IPS-15b (cell line): ENCODE data around the gene S100A2.

Experiments used
- H3K27me3 ChIP-seq: one replicate; pipeline ENCODE4 v1.6.1; 2013; ENCODE audit warnings: low read length; ENCODE audit not compliant: control insufficient read depth, insufficient read depth
- H3K36me3 ChIP-seq: one replicate; pipeline ENCODE4 v1.6.1; 2013; ENCODE audit warnings: low read length; ENCODE audit not compliant: control insufficient read depth, insufficient read depth
- H3K4me1 ChIP-seq: one replicate; pipeline ENCODE4 v1.6.1; 2013; ENCODE audit warnings: mild to moderate bottlenecking, low read length; ENCODE audit not compliant: control insufficient read depth, insufficient read depth
- H3K4me3 ChIP-seq: one replicate; pipeline ENCODE4 v1.5.1; 2013; ENCODE audit warnings: low read depth, low read length
- H3K9ac ChIP-seq: one replicate; pipeline ENCODE4 v1.6.1; 2013; ENCODE audit warnings: low read depth, mild to moderate bottlenecking, low read length
- H3K9me3 ChIP-seq: one replicate; pipeline ENCODE4 v1.6.1; 2013; ENCODE audit warnings: mild to moderate bottlenecking, low read length; ENCODE audit not compliant: control insufficient read depth, insufficient read depth

The S100A2 gene

GRCh38 chr1:153565529-153566374 lies at the start of gene S100A2:
Gene S100A2, minus strand, starts transcription at chr1:153565844. Its CDS starts 1,967 bp downstream, at chr1:153563877.
- no peaks in the 10 kb centered on the region for H3K36me3 ChIP-seq
- H3K4me3 ChIP-seq, result peak within 1 kb of the TSS; percentile 4
- no peaks in the 10 kb centered on the region for H3K9me3 ChIP-seq
- no peaks in the 10 kb centered on the region for H3K27me3 ChIP-seq
- no peak within 1 kb of the TSS for H3K9ac ChIP-seq
- H3K4me1 ChIP-seq, result peaks cover 21% of the 10 kb centered on the region

DNA sequence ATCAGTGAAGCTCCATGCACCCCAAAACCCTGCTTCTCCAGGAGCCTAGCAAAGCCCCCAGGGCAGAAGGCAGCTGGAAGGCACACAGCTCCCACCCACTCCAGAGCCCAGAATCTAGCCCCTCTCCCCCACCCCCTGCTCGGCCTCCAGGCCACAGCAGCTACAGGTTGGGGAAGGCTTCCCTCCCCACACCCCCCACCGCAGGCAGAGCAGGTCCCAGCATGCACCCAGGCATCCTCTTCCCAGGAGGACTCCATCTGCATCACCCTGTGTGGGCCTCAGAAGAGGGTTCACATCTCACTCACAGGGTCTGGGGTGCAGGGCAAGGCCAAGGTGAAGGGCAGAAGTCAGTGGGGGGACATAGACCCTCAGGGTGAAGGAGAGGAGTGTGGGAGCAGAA lies 49.8 kb upstream of the S100A2 start:
- no peak overlapping the region for H3K4me3 ChIP-seq
- no peaks in the 10 kb centered on the region for H3K27me3 ChIP-seq
- H3K9me3 ChIP-seq, result no peaks in the 10 kb centered on the region
- no peak overlapping the region for H3K9ac ChIP-seq
- H3K4me1 ChIP-seq, result peaks cover 3% of the 10 kb centered on the region
- H3K36me3 ChIP-seq, result no peaks in the 10 kb centered on the region

DNA sequence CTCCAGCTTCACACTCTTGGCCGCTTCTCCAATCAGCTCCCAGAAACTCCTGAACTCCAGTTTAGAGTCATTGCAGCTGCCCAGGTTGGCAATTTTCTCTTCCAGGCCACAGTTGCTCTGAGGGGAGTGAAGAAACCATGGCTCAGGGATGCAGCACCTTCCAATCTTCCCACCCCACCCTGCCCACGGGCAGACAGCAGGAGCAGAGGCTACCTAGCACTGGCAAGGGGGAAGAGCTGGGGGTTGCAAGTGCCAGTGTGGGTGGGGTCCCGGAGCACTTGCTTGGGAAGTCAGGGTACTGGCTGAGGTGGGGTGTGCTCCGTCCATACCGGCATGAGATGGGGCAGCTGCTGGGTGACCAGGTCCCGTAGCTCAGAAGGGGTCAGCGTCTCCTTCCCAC lies 49.3 kb upstream of the S100A2 start:
- no peaks in the 10 kb centered on the region for H3K36me3 ChIP-seq
- H3K9ac ChIP-seq, result no peak overlapping the region
- H3K9me3 ChIP-seq, result no peaks in the 10 kb centered on the region
- H3K4me1 ChIP-seq, result peaks cover 3% of the 10 kb centered on the region
- no peaks in the 10 kb centered on the region for H3K27me3 ChIP-seq
- no peak overlapping the region for H3K4me3 ChIP-seq

DNA sequence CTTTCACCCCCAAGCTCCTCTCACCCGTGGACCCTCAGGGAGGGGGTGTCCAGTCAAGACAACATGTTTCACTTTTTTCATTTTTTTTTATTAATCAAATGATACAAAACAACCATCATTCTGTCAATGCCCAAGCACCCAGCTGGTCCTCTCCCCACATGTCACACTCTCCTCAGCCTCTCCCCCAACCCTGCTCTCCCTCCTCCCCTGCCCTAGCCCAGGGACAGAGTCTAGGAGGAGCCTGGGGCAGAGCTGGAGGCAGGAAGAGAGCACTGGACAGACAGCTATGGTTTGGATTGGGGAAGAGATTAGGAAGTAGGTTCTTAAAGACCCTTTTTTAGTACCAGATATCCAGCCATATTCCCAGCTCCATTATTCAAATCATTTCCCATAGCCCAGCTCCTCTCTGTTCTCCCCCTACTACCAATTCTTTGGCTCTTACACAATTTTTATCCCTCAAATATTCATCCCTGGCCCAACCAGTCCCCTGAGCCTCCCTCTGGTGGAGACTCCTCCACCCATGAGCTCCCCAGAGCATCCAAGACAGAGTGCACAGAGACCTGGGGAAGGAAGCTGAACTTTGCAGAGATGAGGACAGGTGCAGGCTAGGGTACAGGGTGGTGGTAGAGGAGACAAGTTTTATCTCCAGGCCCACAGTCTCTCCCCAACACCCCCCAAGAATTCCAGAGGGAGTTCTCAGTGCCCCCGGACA lies 48.7 kb upstream of the S100A2 start:
- Histone ChIP-seq H3K36me3 (no peaks in the 10 kb centered on the region), H3K4me1 (peaks cover 6% of the 10 kb centered on the region), H3K27me3 (no peaks in the 10 kb centered on the region), H3K9me3 (no peaks in the 10 kb centered on the region), H3K9ac (no peak overlapping the region), H3K4me3 (no peak overlapping the region)

DNA sequence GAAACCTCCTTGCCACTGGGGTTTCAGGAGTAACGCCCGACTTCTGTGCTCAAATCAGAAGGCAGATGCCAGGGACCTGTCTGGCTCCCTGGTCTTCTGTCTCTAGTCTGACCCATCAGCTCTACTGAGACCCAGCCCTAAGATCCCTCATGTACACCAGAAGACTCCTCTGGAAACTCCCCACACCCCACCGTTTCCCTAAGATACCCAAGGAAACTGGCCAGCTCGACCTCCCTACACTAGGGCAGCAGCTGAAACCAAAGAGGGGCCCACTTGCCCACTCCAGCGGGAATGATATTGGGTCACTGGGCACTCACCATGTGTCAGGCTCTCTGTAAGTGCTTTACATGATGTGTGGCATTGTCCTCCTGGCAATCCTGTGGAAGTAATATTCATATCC lies 47.8 kb upstream of the S100A2 start:
- Histone ChIP-seq H3K9ac (no peak overlapping the region), H3K9me3 (no peaks in the 10 kb centered on the region), H3K4me1 (peaks cover 8% of the 10 kb centered on the region), H3K36me3 (no peaks in the 10 kb centered on the region), H3K4me3 (no peak overlapping the region), H3K27me3 (no peaks in the 10 kb centered on the region)

GRCh38 chr1:153612755-153613331 lies 47.2 kb upstream of the S100A2 start, which contains the start of gene S100A16:
Gene S100A16, minus strand, starts transcription at chr1:153613137. Its CDS starts 4,986 bp downstream, at chr1:153608151.
- H3K9ac ChIP-seq, result peak within 1 kb of the TSS; percentile 37
- H3K4me3 ChIP-seq, result peak within 1 kb of the TSS; percentile 16
- H3K4me1 ChIP-seq, result peaks cover 8% of the 10 kb centered on the region
- H3K27me3 ChIP-seq, result no peaks in the 10 kb centered on the region
- no peaks in the 10 kb centered on the region for H3K36me3 ChIP-seq
- H3K9me3 ChIP-seq, result no peaks in the 10 kb centered on the region

- Histone ChIP-seq H3K36me3 (no peaks in the 10 kb centered on the region), H3K4me3 (peak overlapping the region; percentile 16), H3K4me1 (peaks cover 8% of the 10 kb centered on the region), H3K9ac (peak overlapping the region; percentile 37), H3K9me3 (no peaks in the 10 kb centered on the region), H3K27me3 (no peaks in the 10 kb centered on the region)
These were observed 46.6 kb upstream of the S100A2 start for GRCh38 chr1:153612111-153612754.

DNA sequence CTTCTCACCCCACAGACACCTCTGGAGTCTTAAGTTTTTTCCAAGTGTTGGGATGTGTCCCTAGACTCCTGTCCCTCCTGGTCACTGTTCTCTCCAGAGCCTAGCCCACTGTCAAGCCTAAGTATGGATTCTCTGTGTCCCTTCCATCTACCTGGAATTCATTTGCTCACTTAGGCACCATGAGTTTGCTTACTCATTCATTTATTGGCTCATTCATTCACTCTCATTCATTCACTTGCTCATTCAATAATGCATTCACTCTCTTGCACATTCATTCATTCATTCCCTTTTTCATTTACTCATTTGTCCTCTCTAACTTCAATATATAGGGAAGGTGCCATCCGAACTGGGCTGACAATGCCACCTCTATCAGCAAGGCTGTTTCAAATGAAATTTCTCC lies 45.7 kb upstream of the S100A2 start:
- Histone ChIP-seq H3K4me1 (peaks cover 8% of the 10 kb centered on the region), H3K36me3 (no peaks in the 10 kb centered on the region), H3K9me3 (no peaks in the 10 kb centered on the region), H3K4me3 (no peak overlapping the region), H3K27me3 (no peaks in the 10 kb centered on the region), H3K9ac (no peak overlapping the region)

DNA sequence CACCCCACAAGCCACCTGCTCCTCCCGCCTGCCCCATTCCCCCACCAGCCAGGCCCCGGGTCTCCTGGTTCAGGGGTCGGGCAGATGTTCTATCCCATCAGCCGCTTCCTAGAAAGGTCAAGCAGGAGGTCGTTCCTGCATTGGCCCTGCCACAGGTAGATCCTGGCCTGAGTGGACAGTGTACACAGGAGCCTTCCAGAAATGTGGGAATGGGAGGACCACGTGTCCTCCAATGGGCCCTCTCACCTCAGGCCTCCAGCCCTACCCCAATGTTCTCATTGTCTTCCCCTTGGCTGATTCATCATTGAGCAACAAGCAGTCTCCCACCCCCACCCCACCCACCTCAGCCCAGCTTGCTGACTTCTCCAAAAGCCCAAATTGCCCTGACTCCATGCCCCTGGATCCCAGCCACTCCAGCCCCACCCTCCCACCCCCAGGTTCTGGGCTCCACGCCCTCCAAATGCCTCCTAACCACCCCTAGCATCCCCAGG lies 45.2 kb upstream of the S100A2 start:
- peaks cover 11% of the 10 kb centered on the region for H3K4me1 ChIP-seq
- no peaks in the 10 kb centered on the region for H3K27me3 ChIP-seq
- H3K9ac ChIP-seq, result no peak overlapping the region
- no peak overlapping the region for H3K4me3 ChIP-seq
- no peaks in the 10 kb centered on the region for H3K9me3 ChIP-seq
- H3K36me3 ChIP-seq, result no peaks in the 10 kb centered on the region

DNA sequence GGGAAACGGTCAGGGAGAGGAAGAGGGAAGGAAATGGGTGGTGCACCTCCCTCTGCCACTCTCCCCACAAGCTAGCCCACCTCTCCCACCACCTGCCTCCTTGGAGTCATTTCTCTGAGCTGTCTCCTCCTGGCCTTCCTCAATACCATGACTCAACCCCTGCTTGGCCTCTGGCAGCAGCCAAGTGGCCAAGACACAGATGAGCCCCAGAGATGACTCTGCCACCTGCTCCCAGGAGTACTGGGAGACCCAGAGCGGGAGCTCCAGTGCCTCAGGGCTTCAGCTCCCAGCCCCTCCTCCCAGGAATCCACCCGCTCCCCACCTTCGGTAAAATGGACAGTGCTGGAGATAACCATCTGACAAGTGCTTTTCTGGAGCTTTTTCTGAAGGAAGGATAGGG lies 44.7 kb upstream of the S100A2 start:
- no peaks in the 10 kb centered on the region for H3K36me3 ChIP-seq
- peaks cover 11% of the 10 kb centered on the region for H3K4me1 ChIP-seq
- H3K9me3 ChIP-seq, result no peaks in the 10 kb centered on the region
- H3K9ac ChIP-seq, result no peak overlapping the region
- H3K4me3 ChIP-seq, result no peak overlapping the region
- H3K27me3 ChIP-seq, result no peaks in the 10 kb centered on the region

DNA sequence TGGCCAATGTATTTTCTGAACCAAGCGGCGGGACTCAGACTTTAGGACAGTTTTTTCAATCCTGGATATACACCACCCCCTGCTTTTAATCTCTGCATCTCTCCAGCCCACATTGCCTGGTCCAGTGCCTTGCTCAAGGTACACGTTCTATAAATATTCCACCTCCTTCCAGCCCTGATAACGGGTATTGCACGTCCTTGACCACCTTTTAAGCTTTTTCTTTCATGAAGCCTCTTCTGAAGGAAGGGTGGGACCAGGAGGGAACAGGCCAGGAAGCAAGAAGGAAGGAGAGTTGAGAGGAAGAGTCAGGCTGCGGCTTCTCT lies 43.9 kb upstream of the S100A2 start:
- Histone ChIP-seq H3K36me3 (no peaks in the 10 kb centered on the region), H3K9ac (no peak overlapping the region), H3K4me1 (peaks cover 12% of the 10 kb centered on the region), H3K27me3 (no peaks in the 10 kb centered on the region), H3K9me3 (no peaks in the 10 kb centered on the region), H3K4me3 (no peak overlapping the region)
